Glomerular endothelial cell (primary cell): ENCODE results near the gene TBXT. TPM values are rescaled to one million over a fixed set of nuclear protein-coding genes. Genes with fewer than 3 reads are reported as not detected.
"Not testable (repeated sequence)": the region's sequence is repeated elsewhere in the genome, so short reads cannot be mapped to it uniquely, and the experiment has no call there.

ENCODE experiments used
- DNase-seq: peaks from one replicate; pipeline ENCODE4 v3.0.0-alpha.2; 2011; ENCODE audit warnings: low read depth, low spot score; ENCODE audit errors: extremely low read depth
- total RNA-seq: library from RNA; depleted of rRNA; stranded (reverse); fragments of >200 nt; gene quantifications from 2 replicates; pipeline ENCODE4 v1.2.3, GENCODE V29; 2015

The TBXT gene
- total RNA-seq, 1 donor from 2014 or later, result not detected

GRCh38 chr6:166172546-166172945, 4.9 kb upstream of the TBXT start:
- DNase-seq, result no peak

DNA sequence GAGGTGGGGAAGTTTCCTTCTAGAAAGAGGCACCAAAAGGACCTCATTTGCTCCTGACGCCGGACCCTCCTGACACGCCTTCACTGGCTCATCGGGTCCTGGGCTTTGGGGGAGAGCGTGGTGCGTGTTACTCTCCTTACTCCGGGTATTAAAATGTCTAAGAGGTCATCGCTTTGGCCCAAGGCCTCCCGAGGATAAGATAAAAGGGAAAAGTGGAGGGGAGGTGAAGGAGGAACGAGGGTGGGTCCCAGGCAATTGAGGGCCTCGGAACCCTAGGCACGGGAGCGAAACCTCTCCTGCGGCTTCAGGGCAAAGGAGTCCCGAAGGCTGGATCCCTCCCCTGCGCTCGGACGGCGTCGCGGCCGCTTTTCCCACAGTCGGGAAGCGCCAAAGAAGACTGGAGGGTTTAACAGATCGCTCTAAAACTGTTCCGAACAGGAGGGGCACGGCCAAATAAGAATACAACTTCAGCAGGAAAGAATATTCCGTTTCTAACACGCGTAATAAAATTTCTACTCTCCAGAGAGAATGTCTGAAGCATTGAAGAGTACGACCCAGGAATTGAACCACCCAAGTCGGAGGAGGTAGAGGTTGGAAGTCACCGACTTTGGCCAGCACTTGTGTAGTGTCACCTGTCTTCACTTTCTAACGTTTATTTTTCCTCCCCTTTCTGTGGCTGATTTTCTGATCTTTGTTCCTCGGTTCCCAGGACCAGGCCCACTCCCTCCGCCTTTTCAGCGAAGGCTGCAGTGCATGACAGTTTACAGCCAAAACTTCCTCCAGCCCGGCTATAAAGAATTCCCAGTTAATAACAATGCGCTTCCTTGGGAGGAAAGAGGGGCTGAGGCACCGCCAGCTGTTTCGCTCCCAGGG, 2.1 kb upstream of the TBXT start:
- DNase-seq, result no peak

GRCh38 chr6:166168616-166169548, 1.2 kb upstream of the TBXT start:
- no peak for DNase-seq

GRCh38 chr6:166167258-166167731, 356 bp downstream of the TBXT start:
- no peak for DNase-seq

DNA sequence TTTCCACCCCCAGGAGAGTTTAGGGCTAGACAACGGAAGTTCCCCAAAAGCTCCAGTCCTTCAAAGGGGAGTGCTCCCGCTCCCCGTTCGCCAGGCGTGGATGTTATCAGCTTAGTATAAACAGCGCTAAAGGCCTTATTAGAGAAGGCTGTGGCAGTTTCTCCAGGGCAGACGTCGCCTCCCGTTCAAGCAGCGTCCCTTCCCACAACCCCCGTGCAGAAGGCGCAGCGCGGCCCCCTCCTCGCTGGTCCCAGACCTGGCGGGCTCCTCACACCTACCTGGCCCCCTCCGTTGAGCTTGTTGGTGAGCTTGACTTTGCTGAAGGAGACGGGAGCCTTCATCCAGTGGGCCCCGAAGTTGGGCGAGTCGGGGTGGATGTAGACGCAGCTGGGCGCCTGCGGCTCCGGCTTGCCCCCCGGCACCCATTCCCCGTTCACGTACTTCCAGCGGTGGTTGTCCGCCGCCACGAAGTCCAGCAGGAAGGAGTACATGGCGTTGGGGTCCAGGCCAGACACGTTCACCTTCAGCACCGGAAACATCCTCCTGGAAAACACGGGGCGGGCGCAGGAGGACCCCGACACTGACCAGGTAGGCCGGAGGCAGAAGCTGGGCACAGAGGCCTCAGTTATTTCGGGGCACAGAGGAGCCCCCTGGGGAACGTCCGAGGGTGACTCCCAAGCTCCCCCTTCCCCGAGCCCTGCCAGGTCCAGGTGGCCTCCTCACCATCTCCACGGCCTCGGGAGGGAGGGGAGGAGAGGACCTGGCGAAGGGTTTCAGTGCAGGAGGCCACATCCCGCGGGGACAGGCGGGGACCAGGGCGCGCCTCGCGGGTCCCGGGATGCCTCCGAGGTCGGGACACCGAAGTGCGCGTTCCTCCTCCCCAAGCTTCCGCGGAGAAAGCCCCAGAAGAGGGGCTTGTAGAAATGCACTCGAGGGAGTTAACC, 1.1 kb downstream of the TBXT start:
- DNase-seq, result no peak

- no peak for DNase-seq
Observed at GRCh38 chr6:166165558-166166313, 1.9 kb downstream of the TBXT start.

DNA sequence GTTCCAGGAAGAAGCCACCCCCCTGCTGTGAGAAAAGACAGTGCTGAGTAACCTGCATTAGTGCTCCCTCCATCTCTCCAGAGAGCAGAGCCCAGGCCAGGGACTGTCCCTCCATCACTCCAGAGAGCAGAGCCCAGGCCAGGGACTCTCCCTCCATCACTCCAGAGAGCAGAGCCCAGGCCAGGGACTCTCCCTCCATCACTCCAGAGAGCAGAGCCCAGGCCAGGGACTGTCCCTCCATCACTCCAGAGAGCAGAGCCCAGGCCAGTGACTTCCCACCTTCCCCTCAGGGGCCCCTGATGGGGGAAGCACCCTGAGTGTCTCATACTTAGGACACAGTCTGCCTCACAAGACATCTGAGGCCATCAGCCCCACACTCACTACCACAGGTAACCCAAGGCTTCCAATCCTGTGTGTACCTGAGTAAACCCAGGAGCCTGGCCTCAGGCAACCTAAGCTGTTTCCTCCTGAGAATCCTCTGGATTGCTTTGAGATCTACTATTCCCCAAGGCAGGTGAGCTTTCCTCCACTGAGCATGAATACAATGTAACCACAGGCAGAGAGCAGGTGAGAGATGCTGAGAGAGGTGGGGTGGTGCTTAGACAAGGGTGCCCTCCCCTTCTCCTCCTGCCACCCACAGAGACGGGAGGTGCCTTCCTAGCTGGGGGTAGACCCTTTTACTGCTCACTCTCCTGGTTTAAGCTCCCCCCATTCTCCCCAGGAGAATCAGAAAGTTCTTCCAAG, 4.9 kb downstream of the TBXT start:
- DNase-seq, result no peak

DNA sequence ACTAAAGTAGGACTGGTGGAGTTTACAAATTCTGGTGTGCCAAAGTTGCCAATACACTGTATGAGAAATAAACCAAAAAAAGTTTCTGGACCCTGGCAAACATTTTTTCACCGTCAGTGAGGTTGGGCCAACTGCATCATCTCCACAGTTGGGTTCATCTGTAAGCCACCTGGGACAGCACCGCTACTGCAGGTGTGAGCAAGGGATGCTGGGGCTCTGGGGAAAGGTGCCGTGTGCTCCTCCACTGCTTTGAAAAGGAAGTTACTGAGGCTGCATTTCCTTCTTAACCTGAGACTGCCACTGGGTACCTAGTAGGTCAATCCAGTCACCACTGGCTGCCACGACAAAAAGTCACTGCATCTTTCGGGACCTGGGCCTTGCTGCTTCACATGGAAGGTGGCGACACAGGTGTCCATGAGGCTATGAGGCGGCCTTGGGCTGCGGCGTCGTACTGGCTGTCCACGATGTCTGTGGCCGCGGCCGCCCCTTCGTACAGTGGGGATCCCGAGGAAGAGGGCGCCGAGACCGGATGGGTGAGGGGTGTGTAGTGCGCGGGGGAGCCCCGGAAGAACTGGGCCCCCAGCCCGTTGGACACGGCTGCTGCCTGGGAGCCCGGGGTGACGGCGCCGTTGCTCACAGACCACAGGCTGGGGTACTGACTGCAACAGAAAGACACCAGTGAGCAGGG, 9.6 kb downstream of the TBXT start:
- no peak for DNase-seq

DNA sequence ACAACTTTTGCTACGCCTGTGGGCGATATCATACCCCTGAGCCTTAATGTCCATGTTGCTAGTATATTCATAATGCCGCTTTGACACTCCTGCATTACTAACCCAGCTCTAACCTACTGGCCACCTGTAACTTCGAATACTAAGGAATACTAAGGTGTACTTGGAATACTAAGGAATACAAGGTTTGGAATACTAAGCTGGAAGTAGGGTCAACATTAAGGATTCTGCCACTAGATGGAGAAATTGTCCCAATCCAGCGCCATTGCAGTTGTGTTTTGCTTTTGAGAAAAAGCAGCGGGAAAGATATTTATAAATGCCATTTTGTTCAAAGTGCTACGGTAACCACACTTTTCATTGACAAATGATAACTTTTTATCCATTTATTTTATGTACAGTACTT, 10.7 kb downstream of the TBXT start:
- DNase-seq, result no peak

GRCh38 chr6:166153966-166154365, 13.7 kb downstream of the TBXT start:
- no peak for DNase-seq

DNA sequence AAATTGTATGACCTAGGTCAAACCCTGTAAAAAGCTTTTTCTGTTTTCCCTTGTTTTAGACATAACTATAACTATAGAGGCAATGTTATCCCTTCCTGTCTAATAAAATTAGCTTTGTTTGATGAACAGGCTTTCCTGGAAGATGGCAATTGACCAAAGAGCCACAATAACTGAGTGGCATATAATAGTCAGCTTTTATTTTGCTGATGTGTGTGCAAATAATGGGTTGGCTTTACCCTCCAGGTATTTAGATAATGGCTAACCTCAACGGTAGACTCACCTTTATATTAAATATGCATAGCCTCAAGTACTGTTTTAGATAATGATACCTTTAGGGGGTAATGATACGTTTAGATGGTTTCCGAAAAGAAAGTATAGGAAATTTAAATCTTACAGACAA, 15.0 kb downstream of the TBXT start:
- DNase-seq, result no peak

GRCh38 chr6:166151798-166152197, 15.9 kb downstream of the TBXT start:
- no peak for DNase-seq

GRCh38 chr6:166145751-166146150, 21.9 kb downstream of the TBXT start:
- no peak for DNase-seq

DNA sequence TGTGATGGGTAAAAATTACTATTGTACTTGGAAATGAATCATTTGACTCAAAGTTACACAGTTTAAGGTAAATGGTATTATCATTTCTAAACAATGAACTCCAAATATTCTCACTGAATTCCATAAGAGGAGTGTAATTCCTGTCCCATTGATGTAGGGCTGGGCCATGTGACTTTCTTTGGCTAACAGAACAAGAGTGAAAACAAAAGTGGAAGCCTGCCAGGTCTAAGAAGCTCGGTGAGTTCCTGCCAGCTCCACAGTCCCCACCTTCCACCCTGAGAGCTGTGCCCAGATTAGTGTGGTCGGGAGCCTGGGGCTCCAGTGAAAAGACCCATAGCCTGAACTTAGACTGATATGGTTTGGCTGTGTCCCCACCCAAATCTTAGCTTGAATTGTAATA, 24.6 kb downstream of the TBXT start:
- DNase-seq, result no peak

DNA sequence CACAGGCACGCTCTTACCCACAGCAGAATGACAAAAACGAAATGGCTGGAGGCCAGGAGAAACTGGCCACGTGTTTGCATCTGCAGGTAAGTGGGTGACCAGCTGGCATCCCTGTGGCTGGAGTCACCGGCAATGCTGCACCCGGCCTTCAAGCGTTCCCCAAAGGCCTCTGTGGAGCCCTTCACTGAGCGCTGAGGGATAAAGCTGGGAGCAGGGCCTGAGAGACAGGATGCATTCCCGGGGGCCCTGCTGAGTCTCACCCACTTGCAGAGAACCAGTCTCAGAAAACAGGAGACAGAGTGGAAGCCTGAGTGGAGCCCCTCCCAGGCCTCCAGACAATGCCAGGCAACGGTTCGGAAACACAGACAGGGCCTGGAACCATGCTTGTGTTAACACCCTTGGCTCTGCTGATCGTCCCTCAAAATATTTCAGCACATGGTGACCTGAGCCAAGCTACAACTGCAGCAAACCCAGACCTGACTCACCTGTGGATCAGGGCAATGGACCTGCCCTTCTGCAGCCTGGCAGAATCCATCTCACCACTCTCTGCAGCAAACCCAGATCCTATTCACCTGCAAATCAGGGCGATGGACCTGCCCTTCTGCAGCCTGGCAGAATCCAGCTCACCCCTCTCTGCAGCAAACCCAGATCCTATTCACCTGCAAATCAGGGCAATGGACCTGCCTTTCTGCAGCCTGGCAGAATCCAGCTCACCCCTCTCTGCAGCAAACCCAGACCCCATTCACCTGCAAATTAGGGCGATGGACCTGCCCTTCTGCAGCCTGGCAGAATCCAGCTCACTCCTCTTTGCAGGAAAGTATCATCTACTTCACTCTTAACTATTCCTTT, 39.8 kb downstream of the TBXT start:
- no peak for DNase-seq

- DNase-seq, result not testable (repeated sequence)
Observed at GRCh38 chr6:166123115-166123514, 44.5 kb downstream of the TBXT start.

DNA sequence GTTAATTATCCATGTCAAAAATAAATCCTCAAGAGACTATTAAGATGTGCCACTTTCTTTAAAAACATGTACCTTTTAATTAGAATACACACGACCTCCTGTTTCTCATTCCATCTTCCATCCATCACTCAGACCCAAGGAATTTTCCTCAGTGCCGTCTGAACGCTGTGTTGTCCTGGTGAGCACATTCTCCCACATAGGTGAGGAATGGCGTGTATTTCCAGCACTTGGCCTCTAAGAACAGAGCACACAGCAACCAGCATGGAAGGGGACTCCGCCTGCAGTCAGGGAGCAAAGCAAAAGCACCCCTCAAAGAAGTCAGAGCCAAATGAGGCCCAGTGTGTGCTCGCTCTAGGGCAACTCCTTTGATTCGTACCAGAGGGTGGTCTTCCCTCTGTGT, 45.9 kb downstream of the TBXT start:
- no peak for DNase-seq
